HL-60 (cell line): ENCODE data around the gene CREB5.

Experiments used
- CTCF ChIP-seq: IDR thresholded peaks from one replicate; pipeline ENCODE4 v1.5.1; 2011; ENCODE audit warnings: low read length, control low read depth, inconsistent platforms; ENCODE audit not compliant: insufficient read depth
- POLR2AphosphoS5 ChIP-seq: IDR thresholded peaks from 2 replicates; pipeline ENCODE4 v1.6.1; 2012; ENCODE audit warnings: low read depth
- REST ChIP-seq: IDR thresholded peaks from 2 replicates; pipeline ENCODE4 v1.6.1; 2012; ENCODE audit warnings: low read depth; ENCODE audit not compliant: insufficient replicate concordance

- TF ChIP-seq CTCF, result no peak
- TF ChIP-seq POLR2AphosphoS5, result no peak
- TF ChIP-seq REST, result no peak
Observed at GRCh38 chr7:28570113-28570969, 158.0 kb downstream of the CREB5 start.
